ENCODE measurements around the gene FBXW8. TPM values are rescaled to one million over a fixed set of nuclear protein-coding genes. Genes with fewer than 3 reads are reported as not detected.

FBXW8 gene
- total RNA-seq, 1 experiment from 2014 or later: 18.3 TPM

GRCh38 chr12:117076410-117077372, 165.9 kb downstream of the FBXW8 start:
- DNase-seq (ENCODE audit: low read depth): no peak

- DNase-seq (ENCODE audit: low read depth): no peak
Measured at GRCh38 chr12:117079487-117079886, 168.7 kb downstream of the FBXW8 start.

- DNase-seq (ENCODE audit: low read depth): no peak
Measured at GRCh38 chr12:117080661-117081144, 170.0 kb downstream of the FBXW8 start.

Other genes starting within 250 kb of the FBXW8 start
- gene SPRING1, start 172.9 kb upstream of the FBXW8 start, total RNA-seq (2014; rRNA removed): 33.6 and 35.9 TPM in 2 replicates
- gene RNFT2, start 172.6 kb upstream of the FBXW8 start, total RNA-seq (2014; rRNA removed): 0.64 and 1.6 TPM in 2 replicates
- gene HRK, start 29.5 kb upstream of the FBXW8 start, total RNA-seq (2014; rRNA removed): not detected in 2 replicates
- gene TESC, start 188.5 kb downstream of the FBXW8 start, total RNA-seq (2014; rRNA removed): not detected in 2 replicates

All from LHCN-M2 (cell line).